Activated naive CD8-positive, alpha-beta T cell treated with anti-CD3 and anti-CD28 coated beads, Interleukin-2, amount 50 U/mL, for 24 hours (primary cell): ENCODE data around the gene LMF1.

Source experiments
- ATAC-seq: fragments of 150-1000 bp; cut with Tn5 transposase; one replicate; pipeline ENCODE4 v1.10.0; 2021
- DNase-seq: peaks from one replicate; pipeline ENCODE4 v3.0.0; 2021
- H3K27ac Mint-ChIP-seq: one replicate; pipeline ENCODE4 v1.8.0; 2021; ENCODE audit warnings: mild to moderate bottlenecking, mixed read lengths
- H3K27me3 Mint-ChIP-seq: one replicate; pipeline ENCODE4 v1.8.0; 2021; ENCODE audit warnings: mixed read lengths
- H3K36me3 Mint-ChIP-seq: one replicate; pipeline ENCODE4 v1.8.0; 2021; ENCODE audit warnings: low read depth, mixed read lengths
- H3K4me1 Mint-ChIP-seq: one replicate; pipeline ENCODE4 v1.8.0; 2021; ENCODE audit warnings: mixed read lengths
- H3K4me3 Mint-ChIP-seq: one replicate; pipeline ENCODE4 v1.8.0; 2021; ENCODE audit warnings: mild to moderate bottlenecking, moderate library complexity, mixed read lengths
- H3K9me3 Mint-ChIP-seq: one replicate; pipeline ENCODE4 v1.8.0; 2021; ENCODE audit warnings: mixed read lengths

The LMF1 gene

GRCh38 chr16:877242-878071 lies 93.3 kb downstream of the LMF1 start:
- peak; percentile 57 for ATAC-seq
- no peaks in the 10 kb centered on the region for H3K36me3 Mint-ChIP-seq
- H3K27me3 Mint-ChIP-seq: no peaks in the 10 kb centered on the region
- no peak overlapping the region for H3K27ac Mint-ChIP-seq
- H3K9me3 Mint-ChIP-seq: no peaks in the 10 kb centered on the region
- DNase-seq: no peak
- no peak overlapping the region for H3K4me3 Mint-ChIP-seq
- H3K4me1 Mint-ChIP-seq: peaks cover 6% of the 10 kb centered on the region

- H3K27me3 Mint-ChIP-seq: no peaks in the 10 kb centered on the region
- peaks cover 6% of the 10 kb centered on the region for H3K4me1 Mint-ChIP-seq
- ATAC-seq: no peak
- H3K27ac Mint-ChIP-seq: no peak overlapping the region
- no peak for DNase-seq
- no peak overlapping the region for H3K4me3 Mint-ChIP-seq
- no peaks in the 10 kb centered on the region for H3K9me3 Mint-ChIP-seq
- H3K36me3 Mint-ChIP-seq: no peaks in the 10 kb centered on the region
Measured at GRCh38 chr16:876523-877241, 94.1 kb downstream of the LMF1 start.

GRCh38 chr16:876041-876335 lies 94.8 kb downstream of the LMF1 start:
- Mint-ChIP-seq H3K36me3 (no peaks in the 10 kb centered on the region), H3K9me3 (no peaks in the 10 kb centered on the region), H3K27me3 (no peaks in the 10 kb centered on the region), H3K4me1 (peaks cover 6% of the 10 kb centered on the region), H3K4me3 (no peak overlapping the region), H3K27ac (no peak overlapping the region)
- DNase-seq (no peak), ATAC-seq (no peak)

GRCh38 chr16:875182-876040 lies 95.4 kb downstream of the LMF1 start:
- DNase-seq (no peak), ATAC-seq (no peak)
- H3K4me1 Mint-ChIP-seq: peaks cover 6% of the 10 kb centered on the region
- no peaks in the 10 kb centered on the region for H3K9me3 Mint-ChIP-seq
- no peak overlapping the region for H3K27ac Mint-ChIP-seq
- H3K4me3 Mint-ChIP-seq: no peak overlapping the region
- no peaks in the 10 kb centered on the region for H3K36me3 Mint-ChIP-seq
- no peaks in the 10 kb centered on the region for H3K27me3 Mint-ChIP-seq

- Mint-ChIP-seq H3K9me3 (no peaks in the 10 kb centered on the region), H3K27ac (no peak overlapping the region), H3K27me3 (no peaks in the 10 kb centered on the region), H3K36me3 (no peaks in the 10 kb centered on the region), H3K4me1 (peaks cover 6% of the 10 kb centered on the region), H3K4me3 (no peak overlapping the region)
- DNase-seq: no peak
- ATAC-seq: no peak
Measured at GRCh38 chr16:874366-875181, 96.2 kb downstream of the LMF1 start.

- no peaks in the 10 kb centered on the region for H3K27me3 Mint-ChIP-seq
- peaks cover 6% of the 10 kb centered on the region for H3K4me1 Mint-ChIP-seq
- H3K27ac Mint-ChIP-seq: no peak overlapping the region
- DNase-seq (no peak), ATAC-seq (no peak)
- no peak overlapping the region for H3K4me3 Mint-ChIP-seq
- no peaks in the 10 kb centered on the region for H3K36me3 Mint-ChIP-seq
- H3K9me3 Mint-ChIP-seq: no peaks in the 10 kb centered on the region
Measured at GRCh38 chr16:873889-874288, 96.9 kb downstream of the LMF1 start.

GRCh38 chr16:873243-873661 lies 97.5 kb downstream of the LMF1 start:
- H3K4me1 Mint-ChIP-seq: peaks cover 6% of the 10 kb centered on the region
- no peak overlapping the region for H3K4me3 Mint-ChIP-seq
- ATAC-seq (no peak), DNase-seq (no peak)
- no peak overlapping the region for H3K27ac Mint-ChIP-seq
- H3K36me3 Mint-ChIP-seq: no peaks in the 10 kb centered on the region
- no peaks in the 10 kb centered on the region for H3K27me3 Mint-ChIP-seq
- no peaks in the 10 kb centered on the region for H3K9me3 Mint-ChIP-seq

- H3K4me3 Mint-ChIP-seq: no peak overlapping the region
- H3K36me3 Mint-ChIP-seq: no peaks in the 10 kb centered on the region
- no peaks in the 10 kb centered on the region for H3K9me3 Mint-ChIP-seq
- no peak for DNase-seq
- H3K27ac Mint-ChIP-seq: no peak overlapping the region
- ATAC-seq: no peak
- no peaks in the 10 kb centered on the region for H3K27me3 Mint-ChIP-seq
- H3K4me1 Mint-ChIP-seq: peaks cover 6% of the 10 kb centered on the region
Measured at GRCh38 chr16:872436-873242, 98.1 kb downstream of the LMF1 start.

- Mint-ChIP-seq H3K4me3 (no peak overlapping the region), H3K9me3 (no peaks in the 10 kb centered on the region)
- no peak for ATAC-seq
Measured at GRCh38 chr16:871562-872345, 99.0 kb downstream of the LMF1 start.

GRCh38 chr16:870856-871561 lies 99.8 kb downstream of the LMF1 start:
- no peak overlapping the region for H3K4me3 Mint-ChIP-seq
- no peak for DNase-seq
- no peak for ATAC-seq
- H3K4me1 Mint-ChIP-seq: no peaks in the 10 kb centered on the region
- H3K36me3 Mint-ChIP-seq: no peaks in the 10 kb centered on the region
- H3K27me3 Mint-ChIP-seq: no peaks in the 10 kb centered on the region
- H3K9me3 Mint-ChIP-seq: no peaks in the 10 kb centered on the region
- no peak overlapping the region for H3K27ac Mint-ChIP-seq

More at GRCh38 chr16:871562-872345, 99.0 kb downstream of the LMF1 start:
- Mint-ChIP-seq H3K27me3 (no peaks in the 10 kb centered on the region), H3K36me3 (no peaks in the 10 kb centered on the region), H3K4me1 (no peaks in the 10 kb centered on the region), H3K27ac (no peak overlapping the region)
- DNase-seq: no peak

GRCh38 chr16:869823-870641 lies 100.8 kb downstream of the LMF1 start:
- DNase-seq: no peak
- ATAC-seq: no peak
- no peak overlapping the region for H3K4me3 Mint-ChIP-seq

More at GRCh38 chr16:869823-870641, 100.8 kb downstream of the LMF1 start:
- H3K4me1 Mint-ChIP-seq: no peaks in the 10 kb centered on the region
- no peaks in the 10 kb centered on the region for H3K9me3 Mint-ChIP-seq
- H3K27ac Mint-ChIP-seq: no peak overlapping the region
- no peaks in the 10 kb centered on the region for H3K36me3 Mint-ChIP-seq
- no peaks in the 10 kb centered on the region for H3K27me3 Mint-ChIP-seq
